Transverse colon (tissue), 3 donors: ENCODE measurements around the gene GNA12.

Experiments used
- POLR2A ChIP-seq: fragments of 450-650 bp; IDR thresholded peaks from one replicate; pipeline ENCODE4 v1.6.1; 2016; ENCODE audit warnings: antibody characterized with exemption, mild to moderate bottlenecking, moderate library complexity
- TF ChIP-seq, protein P1 (sequence below), 5 experiments: fragments of 200-600 bp in 3 of 5; fragments of 450-650 bp in 2 of 5; sonication (generic) in 3 of 5; IDR thresholded peaks; 1 replicate in 2 of 5; 2 replicates in 3 of 5; pipeline ENCODE4 v1.5.1; 2016 to 2017; ENCODE audit warnings: antibody characterized with exemption in 5 of 5, inconsistent platforms in 3 of 5, mild to moderate bottlenecking in 2 of 5, moderate library complexity in 1 of 5

DNA sequence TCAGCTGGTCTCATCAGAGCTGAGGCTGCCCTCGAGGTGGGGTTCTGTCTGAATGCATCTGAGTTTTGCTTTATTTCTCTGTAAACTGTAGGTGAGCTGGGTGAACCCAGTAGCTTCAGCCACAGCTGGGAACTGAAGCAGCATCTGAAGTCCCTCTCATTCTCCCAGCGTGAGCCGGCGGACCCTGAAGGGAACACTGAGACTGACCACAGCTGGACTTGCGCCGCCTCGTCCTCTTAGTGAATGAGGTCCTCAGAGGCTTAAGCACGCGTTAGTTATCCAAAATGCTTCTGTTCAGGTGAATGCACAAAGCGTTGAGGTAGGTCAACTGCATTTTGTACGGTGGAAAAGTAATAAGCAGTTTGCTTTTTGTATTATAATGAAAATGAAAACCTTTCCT, 79.5 kb downstream of the GNA12 start:
- TF ChIP-seq, protein P1, sequence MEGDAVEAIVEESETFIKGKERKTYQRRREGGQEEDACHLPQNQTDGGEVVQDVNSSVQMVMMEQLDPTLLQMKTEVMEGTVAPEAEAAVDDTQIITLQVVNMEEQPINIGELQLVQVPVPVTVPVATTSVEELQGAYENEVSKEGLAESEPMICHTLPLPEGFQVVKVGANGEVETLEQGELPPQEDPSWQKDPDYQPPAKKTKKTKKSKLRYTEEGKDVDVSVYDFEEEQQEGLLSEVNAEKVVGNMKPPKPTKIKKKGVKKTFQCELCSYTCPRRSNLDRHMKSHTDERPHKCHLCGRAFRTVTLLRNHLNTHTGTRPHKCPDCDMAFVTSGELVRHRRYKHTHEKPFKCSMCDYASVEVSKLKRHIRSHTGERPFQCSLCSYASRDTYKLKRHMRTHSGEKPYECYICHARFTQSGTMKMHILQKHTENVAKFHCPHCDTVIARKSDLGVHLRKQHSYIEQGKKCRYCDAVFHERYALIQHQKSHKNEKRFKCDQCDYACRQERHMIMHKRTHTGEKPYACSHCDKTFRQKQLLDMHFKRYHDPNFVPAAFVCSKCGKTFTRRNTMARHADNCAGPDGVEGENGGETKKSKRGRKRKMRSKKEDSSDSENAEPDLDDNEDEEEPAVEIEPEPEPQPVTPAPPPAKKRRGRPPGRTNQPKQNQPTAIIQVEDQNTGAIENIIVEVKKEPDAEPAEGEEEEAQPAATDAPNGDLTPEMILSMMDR (IDR thresholded peaks at IDR 0.05): no peak
- TF ChIP-seq POLR2A: no peak
